ENCODE results near the gene CA11. TPM values are rescaled to one million over a fixed set of nuclear protein-coding genes. Genes with fewer than 3 reads are reported as not detected.
"Not testable (repeated sequence)": the region's sequence is repeated elsewhere in the genome, so short reads cannot be mapped to it uniquely, and the experiment has no call there.

The CA11 gene
- total RNA-seq, 1 donor from 2014 or later = 46.2 TPM

GRCh38 chr19:48642862-48643261 lies 3.1 kb downstream of the CA11 start:
- DNase-seq (ENCODE audit: low spot score) = no peak

GRCh38 chr19:48641850-48642249 lies 4.1 kb downstream of the CA11 start:
- DNase-seq (ENCODE audit: low spot score) = no peak

GRCh38 chr19:48639483-48640375 lies 6.3 kb downstream of the CA11 start:
- no peak for DNase-seq (ENCODE audit: low spot score)

- DNase-seq (ENCODE audit: low spot score) = no peak
Measured at GRCh38 chr19:48638831-48639381, 7.1 kb downstream of the CA11 start.

- peak; percentile 91 for DNase-seq (ENCODE audit: low spot score)
Measured at GRCh38 chr19:48637948-48638830, 7.8 kb downstream of the CA11 start.

- peak; percentile 100 for DNase-seq (ENCODE audit: low spot score)
Measured at GRCh38 chr19:48637449-48637947, 8.5 kb downstream of the CA11 start.

GRCh38 chr19:48636859-48637448 lies 9.0 kb downstream of the CA11 start, which contains the start of gene DBP:
Gene DBP (minus strand): TSS chr19:48637379. CDS start chr19:48636994, 385 bp downstream.
- DNase-seq (ENCODE audit: low spot score) = no peak

- no peak for DNase-seq (ENCODE audit: low spot score)
Measured at GRCh38 chr19:48635966-48636858, 9.8 kb downstream of the CA11 start.

GRCh38 chr19:48635263-48635965 lies 10.6 kb downstream of the CA11 start:
- DNase-seq (ENCODE audit: low spot score) = peak; percentile 66

GRCh38 chr19:48634424-48635262 lies 11.3 kb downstream of the CA11 start:
- DNase-seq (ENCODE audit: low spot score) = peak; percentile 97

- no peak for DNase-seq (ENCODE audit: low spot score)
Measured at GRCh38 chr19:48634036-48634342, 12.0 kb downstream of the CA11 start.

GRCh38 chr19:48633148-48634035 lies 12.6 kb downstream of the CA11 start:
- no peak for DNase-seq (ENCODE audit: low spot score)

GRCh38 chr19:48632692-48633147 lies 13.3 kb downstream of the CA11 start:
- DNase-seq (ENCODE audit: low spot score) = no peak

- not testable (repeated sequence) for DNase-seq (ENCODE audit: low spot score)
Measured at GRCh38 chr19:48632286-48632685, 13.7 kb downstream of the CA11 start.

GRCh38 chr19:48631225-48631624 lies 14.8 kb downstream of the CA11 start:
- DNase-seq (ENCODE audit: low spot score) = no peak

- peak; percentile 81 for DNase-seq (ENCODE audit: low spot score)
Measured at GRCh38 chr19:48630296-48631063, 15.5 kb downstream of the CA11 start.
